Adipocyte (in vitro differentiated cells): Measurements from ENCODE around the gene MAPKAPK2.

Source experiments
- DNase-seq: peaks from one replicate; pipeline ENCODE4 v3.0.0-alpha.2; 2015; ENCODE audit warnings: low read depth
- H3K27me3 ChIP-seq: replicated peaks from 2 replicates; pipeline ENCODE4 v1.7.0; 2013; ENCODE audit warnings: mild to moderate bottlenecking, low read length, moderate library complexity; ENCODE audit not compliant: control insufficient read depth, insufficient read depth
- H3K36me3 ChIP-seq: 2 replicates; pipeline ENCODE4 v1.7.0; 2013; ENCODE audit warnings: low read length, mild to moderate bottlenecking, moderate library complexity; ENCODE audit not compliant: control insufficient read depth, insufficient read depth, severe bottlenecking
- H3K4me1 ChIP-seq: 2 replicates; pipeline ENCODE4 v1.7.0; 2013; ENCODE audit warnings: mild to moderate bottlenecking, low read length, moderate library complexity; ENCODE audit not compliant: control insufficient read depth, insufficient read depth
- H3K4me3 ChIP-seq: 2 replicates; pipeline ENCODE4 v1.7.0; 2013; ENCODE audit warnings: mild to moderate bottlenecking, low read length, moderate library complexity
- H3K9ac ChIP-seq: 2 replicates; pipeline ENCODE4 v1.7.0; 2013; ENCODE audit warnings: mild to moderate bottlenecking, low read length, moderate library complexity
- H3K9me3 ChIP-seq: 2 replicates; pipeline ENCODE4 v1.7.0; 2013; ENCODE audit warnings: mild to moderate bottlenecking, low read length, moderate library complexity; ENCODE audit not compliant: control insufficient read depth

MAPKAPK2 gene

DNA sequence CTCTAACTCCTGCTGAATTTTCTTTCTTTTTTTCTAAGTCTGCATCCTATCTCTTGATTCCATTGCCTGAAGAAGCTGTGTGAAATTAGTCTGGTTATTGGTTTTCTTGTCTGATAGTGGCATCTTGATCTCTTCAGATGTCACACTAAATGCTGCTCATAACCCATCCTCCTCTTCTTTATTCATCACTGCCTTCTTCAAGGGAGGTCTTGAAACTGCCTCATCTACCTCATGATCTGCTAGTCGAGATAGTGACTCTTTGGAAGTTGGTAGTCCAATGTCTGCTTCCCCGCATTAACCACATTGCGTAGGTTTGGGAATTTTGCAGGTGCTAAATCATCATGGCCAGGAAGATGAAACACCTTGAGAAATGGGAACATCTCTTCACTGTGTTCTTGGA is 33.7 kb upstream of the MAPKAPK2 start:
- H3K27me3 ChIP-seq, result no peaks in the 10 kb centered on the region
- no peak overlapping the region for H3K4me3 ChIP-seq
- no peak overlapping the region for H3K9ac ChIP-seq
- H3K9me3 ChIP-seq, result no peaks in the 10 kb centered on the region
- peaks cover 18% of the 10 kb centered on the region for H3K36me3 ChIP-seq
- peaks cover 13% of the 10 kb centered on the region for H3K4me1 ChIP-seq
- DNase-seq, result no peak

DNA sequence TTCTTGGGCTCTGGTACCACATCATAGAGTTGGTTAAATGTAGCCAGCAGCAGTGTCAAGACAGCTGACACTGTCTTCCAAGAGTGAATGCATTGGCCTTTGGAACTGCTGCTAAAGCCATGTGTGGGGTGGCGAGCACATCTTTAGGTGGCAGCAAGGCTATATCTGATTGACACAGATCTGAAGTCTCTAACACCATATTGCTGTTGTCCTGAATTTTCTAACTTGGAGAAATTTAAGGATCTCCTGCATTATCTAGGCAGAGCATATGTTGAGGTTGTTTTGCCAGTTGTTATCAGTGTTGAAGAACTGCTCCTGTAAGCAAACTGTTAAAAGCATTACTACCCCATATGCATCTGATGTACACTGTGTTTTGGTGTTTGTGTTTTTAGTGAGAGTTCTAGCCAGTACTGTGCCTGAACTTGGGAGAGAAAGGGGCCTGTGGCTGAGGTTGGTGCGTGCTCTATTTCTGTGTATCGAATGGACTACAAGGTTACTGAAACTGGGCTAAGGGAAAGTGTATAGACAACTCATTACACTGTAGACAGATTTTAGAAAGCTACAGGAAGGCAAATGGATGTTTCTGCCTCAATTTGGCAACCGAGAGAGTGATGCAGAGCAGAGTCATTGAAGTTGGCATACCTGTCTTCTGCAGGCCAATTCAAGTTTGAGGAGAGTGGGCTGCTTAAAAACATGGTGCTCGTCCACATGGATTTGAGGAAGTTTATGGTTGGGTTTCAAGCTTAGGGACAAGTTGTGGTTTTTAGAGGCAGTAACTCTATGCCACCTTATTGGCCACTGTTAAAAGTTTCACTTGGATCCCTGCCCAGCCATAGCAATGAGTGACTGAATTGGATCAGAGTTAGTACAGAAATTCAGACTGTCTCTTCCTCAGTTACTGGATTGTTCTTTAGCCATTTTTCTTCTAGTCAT is 32.5 kb upstream of the MAPKAPK2 start:
- Histone ChIP-seq H3K4me1 (peaks cover 12% of the 10 kb centered on the region), H3K9ac (no peak overlapping the region), H3K36me3 (peaks cover 17% of the 10 kb centered on the region), H3K4me3 (no peak overlapping the region), H3K27me3 (no peaks in the 10 kb centered on the region), H3K9me3 (no peaks in the 10 kb centered on the region)
- DNase-seq, result peak; percentile 29

DNA sequence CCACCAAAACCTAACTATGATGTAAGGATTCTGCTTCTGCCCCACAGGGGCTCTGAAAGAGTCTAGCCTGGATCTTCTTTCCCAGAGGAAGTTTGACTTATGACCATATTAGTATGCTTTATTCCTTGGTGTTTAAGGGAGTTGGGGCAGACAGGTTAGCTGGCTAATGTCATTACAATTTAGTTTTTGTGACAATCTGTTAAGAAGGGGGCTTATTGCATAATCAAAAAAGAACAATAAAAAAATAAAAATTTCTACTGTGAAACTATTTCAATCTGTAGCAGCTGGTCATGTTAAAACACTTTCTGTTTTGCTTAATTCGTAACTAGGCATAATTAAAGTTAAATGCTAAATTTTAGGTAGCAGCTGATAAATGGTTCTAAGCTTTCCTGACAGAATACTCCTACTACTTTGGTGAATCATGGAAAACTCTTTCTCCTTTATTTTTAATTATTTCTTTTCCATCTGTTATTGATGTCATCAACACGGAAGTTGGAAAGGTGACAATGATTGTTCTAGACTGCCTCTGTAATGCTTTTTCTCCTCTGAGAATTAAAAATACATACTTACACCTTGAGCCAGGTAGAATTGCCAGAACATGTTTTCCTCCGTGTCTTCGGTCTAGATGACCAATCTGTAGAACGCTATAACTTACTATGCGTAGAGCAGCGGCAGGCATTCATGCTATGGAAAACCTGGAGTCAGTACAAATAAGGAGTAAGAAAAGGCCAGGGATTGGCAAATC is 30.8 kb upstream of the MAPKAPK2 start:
- Histone ChIP-seq H3K4me1 (peaks cover 9% of the 10 kb centered on the region), H3K36me3 (peaks cover under 1% of the 10 kb centered on the region), H3K9ac (no peak overlapping the region), H3K4me3 (no peak overlapping the region), H3K9me3 (no peaks in the 10 kb centered on the region), H3K27me3 (peaks cover 6% of the 10 kb centered on the region)
- DNase-seq, result no peak

DNA sequence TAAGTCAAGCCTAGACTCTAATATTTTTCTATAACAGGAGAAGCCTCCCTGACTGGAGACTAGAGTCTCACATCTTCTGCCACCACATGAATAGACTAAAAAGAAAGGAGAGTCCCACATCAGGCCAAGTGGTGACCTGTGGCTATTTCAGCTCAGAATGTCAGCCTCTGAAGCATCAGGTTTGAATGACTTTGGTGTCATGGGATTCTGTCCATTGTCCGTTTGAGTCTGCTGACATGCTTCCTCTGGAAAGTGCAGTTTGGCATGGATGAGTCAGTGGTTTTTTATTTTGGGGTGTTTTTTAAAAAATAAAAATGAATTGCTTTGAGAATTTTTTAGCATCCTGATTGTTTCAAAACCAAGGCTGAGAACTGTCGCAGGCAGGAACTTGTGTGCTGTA is 29.9 kb upstream of the MAPKAPK2 start:
- Histone ChIP-seq H3K36me3 (no peaks in the 10 kb centered on the region), H3K9me3 (no peaks in the 10 kb centered on the region), H3K27me3 (peaks cover 6% of the 10 kb centered on the region), H3K4me1 (peaks cover under 1% of the 10 kb centered on the region), H3K9ac (no peak overlapping the region), H3K4me3 (no peak overlapping the region)
- no peak for DNase-seq

DNA sequence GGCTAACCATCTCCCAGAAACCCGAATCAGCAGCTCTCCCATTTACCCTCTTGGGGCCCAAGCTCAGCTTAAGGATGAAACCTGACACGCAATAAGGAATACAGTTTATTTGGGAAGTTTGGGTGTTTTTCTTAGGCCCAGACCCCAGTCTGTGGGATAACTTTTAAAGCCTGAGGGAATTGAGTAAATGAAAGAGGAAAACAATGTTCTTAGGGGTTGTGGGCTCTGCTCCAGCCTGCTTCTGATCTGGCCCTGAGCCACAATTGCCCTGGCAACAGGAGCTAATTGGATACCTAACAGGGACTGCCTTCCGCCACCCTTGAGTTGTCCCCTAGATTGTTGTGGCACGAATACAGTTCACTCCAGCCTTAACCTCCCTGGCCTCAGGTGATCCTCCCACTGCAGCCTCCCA is 29.2 kb upstream of the MAPKAPK2 start:
- Histone ChIP-seq H3K4me3 (no peak overlapping the region), H3K36me3 (no peaks in the 10 kb centered on the region), H3K9ac (no peak overlapping the region), H3K27me3 (peaks cover 6% of the 10 kb centered on the region), H3K9me3 (no peaks in the 10 kb centered on the region), H3K4me1 (no peaks in the 10 kb centered on the region)
- DNase-seq, result no peak

DNA sequence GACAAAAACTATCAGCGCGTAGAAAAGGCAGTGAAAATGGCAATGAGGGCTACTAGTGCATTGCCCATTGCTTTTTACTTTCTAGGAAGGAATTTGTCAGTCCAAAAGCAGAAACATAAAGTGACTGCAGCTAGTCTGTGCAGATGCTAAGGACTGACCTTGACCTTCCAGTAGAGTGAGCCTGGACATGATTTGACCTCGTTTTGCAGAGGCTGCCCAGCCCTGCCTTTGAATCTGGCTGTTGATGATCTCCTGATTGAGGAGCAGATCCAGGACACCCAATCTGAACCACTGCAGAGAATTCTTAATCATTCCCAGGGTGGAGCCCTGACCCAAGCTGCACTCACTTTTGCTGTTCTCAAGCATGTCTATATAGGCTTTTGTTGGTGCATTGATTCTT is 27.8 kb upstream of the MAPKAPK2 start:
- Histone ChIP-seq H3K9ac (no peak overlapping the region), H3K36me3 (no peaks in the 10 kb centered on the region), H3K4me3 (no peak overlapping the region), H3K9me3 (no peaks in the 10 kb centered on the region), H3K27me3 (peaks cover 6% of the 10 kb centered on the region), H3K4me1 (no peaks in the 10 kb centered on the region)
- DNase-seq, result no peak

DNA sequence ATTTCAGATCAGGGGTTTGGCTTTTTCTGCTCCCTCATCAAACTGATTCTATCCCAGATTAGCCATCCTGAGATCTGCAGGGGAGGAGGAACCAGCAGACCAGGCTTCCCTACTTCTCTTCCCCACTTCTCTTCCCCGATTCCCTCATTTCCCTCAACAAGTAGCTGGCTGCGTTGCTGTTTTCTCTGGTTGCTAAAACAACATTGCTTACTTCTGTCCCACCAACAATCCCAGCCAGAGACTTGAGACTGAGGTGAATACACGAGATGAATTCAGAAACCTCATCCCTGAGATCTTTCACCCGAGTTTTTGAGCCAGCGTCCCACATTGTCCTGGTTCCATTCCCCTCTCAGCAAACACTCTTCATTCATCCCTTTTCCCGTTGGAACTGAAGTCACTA is 27.0 kb upstream of the MAPKAPK2 start:
- Histone ChIP-seq H3K4me3 (no peak overlapping the region), H3K9me3 (no peaks in the 10 kb centered on the region), H3K9ac (no peak overlapping the region), H3K4me1 (no peaks in the 10 kb centered on the region), H3K36me3 (no peaks in the 10 kb centered on the region), H3K27me3 (peaks cover 10% of the 10 kb centered on the region)
- no peak for DNase-seq

DNA sequence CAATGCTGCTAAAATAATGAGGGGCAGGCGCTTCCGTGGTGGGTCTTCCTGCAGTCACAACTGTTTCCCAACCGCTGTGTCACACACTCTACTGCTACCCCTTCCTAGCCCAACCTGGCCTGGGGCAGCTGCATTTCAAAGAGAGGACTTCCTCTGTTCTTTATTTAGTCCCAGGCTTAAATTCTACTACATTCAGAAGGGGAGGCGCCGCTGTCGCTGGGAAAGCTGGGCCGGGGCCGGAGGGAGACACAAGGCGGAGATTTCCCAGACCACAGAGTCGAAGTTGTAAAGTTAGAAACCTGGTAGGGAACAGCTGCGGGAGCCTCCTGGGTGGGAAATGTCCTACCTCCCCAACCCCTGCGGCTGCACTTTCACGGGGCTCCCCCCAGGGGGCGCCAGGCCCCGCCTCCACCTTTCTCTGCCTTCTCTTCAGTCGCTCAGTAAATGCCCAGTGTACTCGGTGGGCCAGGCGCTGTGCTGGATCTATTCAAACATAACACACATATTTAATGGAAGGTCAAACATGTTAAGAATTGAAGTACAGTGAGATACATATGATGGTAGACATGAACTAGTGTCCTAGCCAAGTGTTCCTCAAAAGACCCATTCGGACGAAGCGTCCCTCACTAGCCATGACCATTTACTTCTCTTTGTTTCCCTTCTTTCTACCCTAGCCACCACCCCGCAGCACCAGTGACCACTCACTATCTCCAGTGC is 26.3 kb upstream of the MAPKAPK2 start:
- DNase-seq, result peak; percentile 36
- Histone ChIP-seq H3K27me3 (peaks cover 12% of the 10 kb centered on the region), H3K9me3 (no peaks in the 10 kb centered on the region), H3K36me3 (no peaks in the 10 kb centered on the region), H3K4me3 (no peak overlapping the region), H3K4me1 (peaks cover 1% of the 10 kb centered on the region), H3K9ac (no peak overlapping the region)

DNA sequence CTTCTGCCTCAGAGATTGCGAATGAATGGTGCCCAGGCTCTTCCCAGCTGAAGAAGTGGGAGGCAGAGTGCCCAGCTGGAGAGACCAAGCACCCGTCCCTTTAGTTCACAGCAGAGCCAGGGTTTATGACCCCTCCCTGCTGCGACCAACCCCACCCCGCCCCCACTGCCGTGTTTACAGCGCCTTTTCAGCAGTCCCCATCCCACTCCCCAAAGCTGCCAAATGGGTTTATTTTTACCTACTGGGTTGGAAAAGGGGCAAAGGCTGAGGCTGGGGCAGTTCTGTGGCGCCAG is 25.8 kb upstream of the MAPKAPK2 start:
- Histone ChIP-seq H3K4me3 (no peak overlapping the region), H3K36me3 (no peaks in the 10 kb centered on the region), H3K4me1 (peaks cover 6% of the 10 kb centered on the region), H3K9ac (no peak overlapping the region), H3K27me3 (peaks cover 17% of the 10 kb centered on the region), H3K9me3 (no peaks in the 10 kb centered on the region)
- DNase-seq, result no peak

DNA sequence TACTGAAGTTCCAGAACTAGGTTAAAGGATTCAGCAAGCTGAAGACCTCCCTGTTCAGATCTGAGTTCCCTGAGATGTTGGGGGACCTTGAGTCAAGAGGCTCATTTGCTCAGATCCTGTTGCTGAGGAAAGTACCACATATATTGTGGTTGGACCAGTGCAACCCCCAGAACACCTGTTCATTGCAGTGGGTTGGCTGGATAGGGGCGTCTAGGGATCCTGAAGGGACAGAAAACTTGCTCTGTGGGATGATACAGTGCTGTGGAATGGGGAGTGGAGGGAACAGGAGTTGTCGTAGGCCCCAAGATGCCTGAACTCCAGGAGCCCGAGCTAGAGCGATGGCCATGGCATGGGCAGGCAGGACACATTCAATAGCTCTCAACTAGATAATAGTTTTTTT is 24.6 kb upstream of the MAPKAPK2 start:
- DNase-seq, result no peak
- peaks cover 19% of the 10 kb centered on the region for H3K27me3 ChIP-seq
- no peaks in the 10 kb centered on the region for H3K36me3 ChIP-seq

DNA sequence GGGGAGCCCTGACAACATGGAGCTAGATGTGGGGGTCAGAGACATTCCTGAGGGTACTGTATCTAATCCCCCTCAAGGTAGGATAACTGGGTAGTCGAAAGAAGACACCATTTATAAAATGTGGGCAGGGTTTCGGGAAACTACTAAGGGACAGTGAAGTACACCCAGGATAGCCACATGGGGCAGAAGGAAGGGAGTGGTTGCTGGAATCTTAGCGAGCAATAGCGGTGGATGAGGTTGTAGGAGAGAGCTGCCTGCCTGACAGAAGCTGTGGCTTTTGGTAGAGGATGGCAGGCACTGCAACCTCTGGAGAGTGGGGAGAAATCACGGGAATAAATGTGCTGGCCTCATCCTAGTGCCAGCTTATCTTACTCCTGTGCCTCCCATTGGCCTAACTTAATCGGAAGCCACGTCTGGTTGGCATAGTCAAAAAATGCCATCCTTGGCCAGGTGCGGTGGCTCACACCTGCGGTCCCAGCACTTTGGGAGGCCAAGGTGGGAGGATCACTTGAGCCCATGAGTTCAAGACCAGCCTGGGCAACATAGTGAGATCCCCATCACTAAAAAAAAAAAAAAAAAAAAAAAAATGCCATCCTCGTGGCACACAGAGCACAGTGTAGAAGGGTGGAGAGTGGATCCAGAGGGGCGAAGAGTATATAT is 23.4 kb upstream of the MAPKAPK2 start:
- Histone ChIP-seq H3K9me3 (no peaks in the 10 kb centered on the region), H3K4me1 (peaks cover 20% of the 10 kb centered on the region), H3K9ac (no peak overlapping the region), H3K4me3 (no peak overlapping the region), H3K27me3 (peaks cover 19% of the 10 kb centered on the region), H3K36me3 (no peaks in the 10 kb centered on the region)
- DNase-seq, result no peak

More for the DNA sequence above, 24.6 kb upstream of the MAPKAPK2 start:
- H3K9ac ChIP-seq, result no peak overlapping the region
- no peak overlapping the region for H3K4me3 ChIP-seq
- peaks cover 19% of the 10 kb centered on the region for H3K4me1 ChIP-seq
- H3K9me3 ChIP-seq, result no peaks in the 10 kb centered on the region
